Measurements from ENCODE around the gene TRIM16.
"Not testable (repeated sequence)": the region's sequence is repeated elsewhere in the genome, so short reads cannot be mapped to it uniquely, and the experiment has no call there.

Gene TRIM16

DNA sequence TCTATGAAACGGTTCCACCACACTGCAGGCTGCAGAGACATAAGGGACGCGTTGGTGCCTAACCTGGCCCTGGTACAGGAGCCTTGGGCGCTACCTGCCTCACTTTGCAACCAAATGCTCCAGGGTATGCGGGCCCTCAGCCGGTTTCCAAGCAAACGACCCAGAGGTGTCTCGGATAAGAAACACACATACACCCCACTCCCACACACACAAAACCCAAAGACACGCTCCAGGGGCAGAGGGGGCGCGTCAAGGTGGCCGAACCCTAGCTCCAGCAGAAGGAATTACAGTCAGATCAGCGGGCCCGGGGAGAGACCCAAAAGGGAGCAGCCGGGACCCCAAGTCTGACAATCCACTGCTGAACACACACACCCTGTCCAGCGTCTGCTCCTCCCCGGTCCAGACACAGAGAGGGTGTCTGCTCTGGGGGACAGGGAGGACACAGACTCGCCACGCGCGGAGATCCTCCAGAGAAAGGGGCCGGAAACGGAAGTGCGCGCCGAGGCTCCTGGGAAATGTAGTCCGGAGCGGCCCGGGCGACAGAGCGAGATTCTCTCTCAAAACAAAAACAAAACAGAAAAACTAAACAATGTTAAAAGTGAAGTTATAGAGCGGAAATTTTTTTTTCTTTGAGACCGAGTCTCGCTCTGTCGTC, at the start of gene TRIM16:
Gene TRIM16, minus strand, starts transcription at position 488 of the 655 bp plus-strand sequence. CDS start 32,702 bp downstream, outside the sequence.
- DNase-seq (ENCODE audit: low read depth): peak; percentile 57
- peak within 1 kb of the TSS; percentile 68 for H3K4me3 ChIP-seq (ENCODE audit: low read depth, low read length)

DNA sequence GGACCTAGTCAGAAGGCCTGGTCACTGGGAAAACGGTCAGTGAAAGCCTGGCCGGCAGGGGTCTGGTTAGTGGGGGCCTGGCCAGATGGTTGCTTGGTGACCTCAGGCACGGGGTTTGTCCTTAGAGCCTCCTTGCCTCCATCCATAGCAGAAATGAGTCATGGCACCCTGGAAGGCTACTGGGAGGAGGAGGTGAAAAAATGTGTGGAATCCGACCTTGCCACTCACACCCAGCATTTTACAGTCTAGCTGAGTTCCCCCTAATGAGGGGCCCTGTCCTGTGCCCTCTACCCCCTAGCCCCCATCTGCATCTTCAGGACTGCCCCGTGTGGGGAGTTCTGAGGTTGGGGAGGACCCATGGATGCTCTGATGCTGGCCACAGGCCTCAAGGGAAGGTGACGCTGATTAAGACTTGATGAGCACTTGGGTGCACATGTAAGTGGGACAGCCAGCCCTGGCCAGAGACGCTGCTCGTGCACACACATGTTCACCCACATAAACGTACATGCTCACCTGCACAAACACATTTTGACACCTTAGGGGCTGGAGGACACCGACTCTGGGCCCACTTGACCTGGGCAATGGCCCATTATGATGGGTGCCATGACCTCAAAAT, 49.2 kb upstream of the TRIM16 start:
- not testable (repeated sequence) for H3K4me3 ChIP-seq (ENCODE audit: low read depth, low read length)
- DNase-seq (ENCODE audit: low read depth): peak; percentile 21

DNA sequence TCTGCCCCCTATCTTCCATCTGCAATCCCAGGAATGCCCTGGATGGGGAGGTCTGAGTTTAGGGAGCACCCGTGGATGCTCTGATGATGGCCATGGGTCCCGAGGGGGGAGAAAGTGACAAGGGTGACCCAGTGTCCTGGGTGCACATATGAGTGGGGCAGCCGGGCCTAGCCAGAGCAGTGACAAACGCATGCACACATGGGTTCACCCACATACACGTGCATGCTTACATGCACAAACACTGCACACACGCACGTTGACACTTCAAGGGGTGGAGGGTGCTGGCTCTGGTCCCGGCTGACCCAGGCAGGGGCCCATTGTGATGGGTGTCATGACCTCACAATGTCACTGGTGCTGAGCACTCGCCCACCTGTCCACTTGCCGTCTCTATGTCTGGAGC, 47.8 kb upstream of the TRIM16 start, which contains the start of gene TBC1D26:
Gene TBC1D26, plus strand, starts transcription at position 384 of the 400 bp plus-strand sequence. CDS start 3,066 bp downstream, outside the sequence.
- not testable (repeated sequence) for H3K4me3 ChIP-seq (ENCODE audit: low read depth, low read length); DNase-seq (ENCODE audit: low read depth)

DNA sequence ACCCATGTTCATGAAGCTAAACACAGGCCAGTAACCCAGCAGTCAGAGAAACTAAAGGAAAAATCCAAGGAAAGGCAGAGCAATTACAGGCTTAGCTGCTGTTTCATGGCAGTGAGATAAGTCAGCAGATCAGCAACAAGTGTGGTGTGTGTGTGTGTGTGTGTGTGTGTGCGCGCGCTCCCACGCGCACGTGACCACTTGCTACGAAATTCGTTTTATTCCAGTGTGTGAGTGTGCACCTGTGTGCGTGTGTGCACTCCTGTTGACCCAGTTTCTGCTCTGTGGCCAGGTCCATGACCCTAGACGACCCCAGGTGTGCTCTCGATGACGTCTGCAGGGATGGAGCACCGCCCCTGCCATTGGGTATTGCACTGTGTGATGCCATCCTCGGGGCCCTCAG, 46.4 kb upstream of the TRIM16 start:
- not testable (repeated sequence) for H3K4me3 ChIP-seq (ENCODE audit: low read depth, low read length); DNase-seq (ENCODE audit: low read depth)

DNA sequence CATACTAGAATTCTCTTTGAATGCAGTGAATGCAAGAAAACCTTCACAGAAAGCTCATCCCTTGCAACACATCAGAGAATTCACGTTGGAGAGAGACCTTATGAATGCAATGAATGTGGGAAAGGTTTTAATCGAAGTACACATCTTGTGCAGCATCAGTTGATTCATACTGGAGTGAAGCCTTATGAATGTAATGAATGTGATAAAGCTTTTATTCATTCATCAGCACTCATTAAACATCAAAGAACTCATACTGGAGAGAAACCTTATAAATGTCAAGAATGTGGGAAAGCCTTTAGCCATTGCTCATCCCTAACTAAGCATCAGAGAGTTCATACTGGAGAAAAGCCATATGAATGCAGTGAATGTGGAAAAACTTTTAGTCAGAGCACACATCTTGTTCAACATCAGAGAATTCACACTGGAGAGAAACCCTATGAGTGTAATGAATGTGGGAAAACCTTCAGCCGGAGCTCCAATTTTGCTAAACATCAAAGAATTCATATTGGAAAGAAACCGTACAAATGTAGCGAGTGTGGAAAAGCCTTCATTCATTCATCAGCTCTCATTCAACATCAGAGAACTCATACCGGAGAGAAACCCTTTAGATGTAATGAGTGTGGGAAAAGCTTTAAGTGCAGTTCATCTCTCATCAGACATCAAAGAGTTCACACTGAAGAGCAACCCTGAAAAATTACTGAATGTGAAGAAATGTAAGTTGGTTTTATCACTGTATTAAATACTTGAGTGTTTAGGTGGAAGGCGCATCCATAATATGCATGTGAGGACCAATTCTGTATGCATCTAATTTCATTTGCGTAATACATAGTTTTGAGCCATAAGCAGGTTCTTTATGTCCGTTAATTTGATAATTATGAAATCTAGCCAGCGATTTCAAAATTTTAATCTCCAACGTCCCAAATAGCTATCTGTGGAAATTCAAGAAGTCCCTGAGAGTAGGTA, 32.8 kb upstream of the TRIM16 start:
- H3K4me3 ChIP-seq (ENCODE audit: low read depth, low read length); DNase-seq (ENCODE audit: low read depth): not testable (repeated sequence)

DNA sequence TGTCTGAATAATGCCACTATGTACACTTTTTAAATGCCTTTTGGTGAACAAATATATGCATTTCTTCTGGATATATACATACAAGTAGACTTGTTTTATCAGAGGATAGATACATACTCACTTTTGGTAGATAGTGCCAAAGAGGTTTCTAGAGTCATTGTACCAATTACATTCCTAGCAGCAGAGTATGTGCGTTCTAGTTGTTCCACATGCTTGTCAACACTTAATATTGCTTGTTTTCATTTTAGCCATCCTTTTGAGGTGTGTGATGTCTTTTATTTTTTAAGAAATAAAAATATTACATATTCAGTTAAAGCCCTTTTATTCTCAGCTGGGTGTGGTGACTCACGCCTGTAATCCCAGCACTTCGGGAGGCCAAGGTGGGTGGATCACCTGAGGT, 24.8 kb upstream of the TRIM16 start:
- not testable (repeated sequence) for H3K4me3 ChIP-seq (ENCODE audit: low read depth, low read length); DNase-seq (ENCODE audit: low read depth)

DNA sequence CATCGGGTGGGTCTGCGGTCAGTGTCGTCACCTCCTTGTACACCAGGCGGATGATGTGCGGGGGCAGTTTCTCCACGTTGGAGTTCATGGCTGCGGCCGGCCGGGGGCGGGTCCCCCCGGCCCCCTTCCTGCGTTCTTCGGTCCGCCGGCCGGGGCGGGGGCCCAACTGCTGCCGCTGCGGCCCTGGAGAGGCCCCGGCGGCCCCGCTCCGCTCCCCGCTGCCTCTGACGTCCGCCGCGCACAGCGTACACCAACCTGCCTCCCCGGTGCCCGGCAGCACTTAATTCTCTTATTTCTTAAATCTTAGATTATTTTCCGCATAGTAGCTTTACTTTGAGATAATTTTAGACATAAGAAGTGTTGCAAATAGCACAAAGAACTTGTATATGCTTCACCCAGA, 20.7 kb upstream of the TRIM16 start:
- H3K4me3 ChIP-seq (ENCODE audit: low read depth, low read length); DNase-seq (ENCODE audit: low read depth): not testable (repeated sequence)

DNA sequence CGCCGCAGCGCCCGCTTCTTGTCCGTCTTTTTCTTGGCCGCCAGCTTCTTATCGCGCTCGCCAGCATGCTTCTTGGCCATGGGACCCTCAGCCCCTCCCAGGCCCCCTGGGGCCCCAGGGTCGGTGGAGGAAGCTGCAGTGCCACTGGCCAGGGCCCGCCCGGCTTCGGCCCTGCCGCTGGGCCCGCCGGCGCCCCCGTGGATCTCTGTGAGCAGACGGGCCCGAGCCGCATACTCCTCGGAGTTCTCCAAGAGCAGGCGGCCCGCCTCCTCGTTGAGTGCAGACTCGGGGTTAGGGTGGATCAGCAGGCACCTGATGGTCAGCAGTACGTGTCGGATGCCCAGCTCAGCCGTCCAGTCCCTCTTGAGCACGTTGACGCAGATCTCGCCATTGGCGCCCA, 20.1 kb upstream of the TRIM16 start:
- not testable (repeated sequence) for DNase-seq (ENCODE audit: low read depth); H3K4me3 ChIP-seq (ENCODE audit: low read depth, low read length)

DNA sequence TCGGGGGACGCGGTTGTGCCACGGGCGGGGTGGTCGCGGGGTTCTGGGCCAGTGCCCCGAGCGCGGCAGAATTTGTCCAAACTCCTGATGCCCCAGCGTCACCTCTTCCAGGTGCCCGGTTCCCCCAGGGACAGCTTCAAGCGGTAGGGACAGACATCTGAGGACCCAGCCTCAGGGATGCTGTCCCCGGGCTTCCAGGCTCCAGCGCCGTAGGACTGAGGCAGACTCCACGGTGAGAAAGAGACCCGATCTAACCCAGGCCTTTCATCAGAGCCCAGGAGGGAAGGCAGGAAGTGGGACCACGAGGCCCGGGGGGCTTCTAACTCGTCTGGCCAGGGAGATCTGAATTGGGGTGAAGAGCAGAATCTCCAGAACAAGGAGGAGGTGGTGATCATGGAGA, 15.8 kb upstream of the TRIM16 start:
- not testable (repeated sequence) for DNase-seq (ENCODE audit: low read depth)
- peak overlapping the region; percentile 61 for H3K4me3 ChIP-seq (ENCODE audit: low read depth, low read length)

DNA sequence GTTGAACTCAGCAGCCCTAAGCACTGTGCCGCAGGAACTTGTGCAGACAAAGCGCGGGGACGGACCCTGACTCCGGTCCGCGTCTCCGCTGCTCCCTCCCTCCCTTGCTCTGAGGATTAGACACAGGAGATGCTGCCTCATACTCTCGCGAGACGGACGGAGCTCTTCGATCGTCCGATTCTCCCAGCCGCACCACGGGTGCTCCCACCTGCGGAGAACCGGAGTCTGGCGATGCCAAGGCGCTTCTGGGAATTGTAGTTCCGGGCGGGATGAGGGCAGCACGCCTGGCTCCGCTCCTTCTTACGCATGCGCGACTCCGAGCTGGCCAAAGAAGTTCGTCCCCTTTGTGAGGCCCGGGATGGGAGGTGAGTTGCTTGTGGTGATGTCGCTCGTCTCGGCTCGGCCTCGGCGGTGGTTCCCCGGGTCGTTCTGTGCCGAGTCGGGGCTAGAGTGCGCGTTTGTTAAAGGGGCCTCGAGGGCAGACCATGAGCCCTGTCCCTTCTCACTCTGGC, 15.4 kb upstream of the TRIM16 start, which contains the start of gene ZNF286A:
Gene ZNF286A, plus strand, starts transcription at position 340 of the 512 bp plus-strand sequence. CDS start 578 bp downstream, outside the sequence.
- peak; percentile 99 for DNase-seq (ENCODE audit: low read depth)
- H3K4me3 ChIP-seq (ENCODE audit: low read depth, low read length): peak within 1 kb of the TSS; percentile 61

DNA sequence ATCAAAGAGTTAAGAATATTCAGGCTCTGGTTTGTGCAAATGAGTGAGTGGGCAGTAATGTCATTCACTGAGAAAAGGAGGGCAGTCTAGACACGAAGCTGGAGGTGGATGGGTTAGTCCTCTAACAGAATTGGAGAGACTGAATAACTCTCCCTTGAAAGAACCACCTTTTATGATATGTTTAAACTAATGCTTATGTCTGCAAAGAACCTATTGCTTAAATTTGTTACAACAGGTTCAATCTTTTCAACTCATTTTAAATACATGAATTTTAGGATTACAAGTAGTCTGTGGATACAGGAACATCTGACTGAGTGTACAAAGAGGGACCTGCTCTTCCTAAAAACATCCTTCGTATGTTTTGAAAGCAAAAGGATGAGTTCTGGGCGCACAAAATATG, 14.9 kb upstream of the TRIM16 start:
- not testable (repeated sequence) for DNase-seq (ENCODE audit: low read depth)
- peak overlapping the region; percentile 61 for H3K4me3 ChIP-seq (ENCODE audit: low read depth, low read length)

DNA sequence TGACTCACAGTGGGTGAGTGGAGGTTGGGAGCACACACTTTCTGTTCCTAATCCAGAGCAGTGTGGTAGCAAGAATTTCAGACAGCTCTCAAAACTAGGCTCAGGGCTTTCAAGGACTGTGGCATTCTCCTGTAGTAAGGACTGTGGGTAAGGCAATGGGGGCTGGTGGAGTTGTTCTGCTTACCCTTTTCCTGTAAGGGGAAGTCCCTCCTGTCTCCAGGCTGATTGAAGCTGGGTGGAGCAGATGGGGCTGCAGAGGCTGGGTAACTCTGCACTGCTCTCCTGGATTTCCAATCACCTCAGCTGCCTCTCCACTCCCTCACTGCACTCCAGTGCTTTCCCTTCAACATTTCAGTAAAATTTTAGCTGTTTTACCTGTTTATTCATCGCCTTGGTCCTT, 3.4 kb upstream of the TRIM16 start:
- not testable (repeated sequence) for H3K4me3 ChIP-seq (ENCODE audit: low read depth, low read length); DNase-seq (ENCODE audit: low read depth)

DNA sequence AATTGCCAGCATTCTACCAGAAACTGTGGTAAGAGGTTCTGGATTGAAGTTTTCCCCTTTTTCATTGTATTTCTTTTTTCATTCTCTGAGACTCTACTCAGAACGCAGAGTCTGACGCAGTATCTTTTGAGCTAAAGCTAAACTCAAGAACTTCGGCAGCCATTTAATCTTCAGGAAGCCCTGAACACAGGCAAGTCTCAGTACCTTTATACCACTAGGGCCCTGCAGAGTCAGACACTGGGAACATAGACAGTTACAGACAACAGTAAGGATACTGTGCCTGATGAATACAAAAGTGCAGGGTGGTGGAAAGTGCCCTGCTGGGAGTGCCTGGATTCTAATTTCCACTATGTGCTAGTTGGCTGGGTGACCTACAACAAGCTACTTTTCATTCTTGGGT, 976 bp downstream of the TRIM16 start:
- DNase-seq (ENCODE audit: low read depth); H3K4me3 ChIP-seq (ENCODE audit: low read depth, low read length): not testable (repeated sequence)

DNA sequence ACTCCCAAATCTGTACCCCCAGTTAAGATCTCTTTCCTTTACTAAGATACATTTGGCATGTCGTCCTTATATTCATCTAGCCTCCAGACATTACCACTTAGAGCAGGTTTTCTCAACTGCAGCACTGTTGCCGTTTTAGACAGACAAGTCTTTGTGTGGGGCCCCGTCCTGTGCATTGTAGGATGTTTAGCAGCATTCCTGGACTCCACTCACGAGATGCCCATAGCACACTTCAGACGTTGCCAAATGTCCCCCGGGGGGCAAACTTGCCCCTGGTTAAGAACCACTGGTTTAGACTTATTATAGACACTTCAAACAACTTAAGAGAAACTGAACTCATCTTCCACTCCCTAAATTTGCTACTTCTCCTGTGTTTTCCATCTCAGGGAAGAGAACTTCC, 8.1 kb downstream of the TRIM16 start:
- not testable (repeated sequence) for H3K4me3 ChIP-seq (ENCODE audit: low read depth, low read length); DNase-seq (ENCODE audit: low read depth)

DNA sequence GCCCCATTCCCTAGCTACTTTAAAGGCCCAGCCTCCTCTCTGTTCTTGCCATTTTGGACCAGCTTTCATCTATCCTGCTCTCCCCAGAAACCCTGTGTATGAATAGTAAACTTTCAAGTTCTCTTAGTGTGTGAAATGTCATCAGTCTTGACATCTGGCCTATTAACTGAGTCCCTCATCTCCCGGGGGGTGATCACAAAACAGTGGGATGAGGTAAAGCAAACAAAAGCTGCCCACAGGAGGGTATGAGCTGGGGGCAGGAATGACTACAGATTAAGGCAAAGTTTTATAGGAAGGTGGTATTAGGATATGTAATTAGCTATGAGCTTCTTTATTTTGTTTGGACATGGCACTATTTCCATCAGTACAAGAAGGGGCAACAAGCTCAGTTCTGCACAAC, 9.5 kb downstream of the TRIM16 start:
- DNase-seq (ENCODE audit: low read depth); H3K4me3 ChIP-seq (ENCODE audit: low read depth, low read length): not testable (repeated sequence)
